B cell (primary cell): ENCODE measurements around the gene PPP6R1. TPM values are rescaled to one million over a fixed set of nuclear protein-coding genes. Genes with fewer than 3 reads are reported as not detected.

Experiments
- ATAC-seq: fragments of 200-7000 bp; cut with Tn5 transposase; one replicate; pipeline ENCODE4 v1.10.0; 2021; ENCODE audit warnings: low read depth, mild to moderate bottlenecking, moderate number of reproducible peaks, moderate library complexity
- CTCF ChIA-PET: fragments of 350-600 bp; sonication (Branson Sonifier 250); formaldehyde crosslinking; loops from one replicate; lab custom pipeline; 2021; ENCODE audit warnings: antibody characterized with exemption, inconsistent platforms; lab: Charles Lee
- POLR2A ChIA-PET: fragments of 350-600 bp; sonication (Branson Sonifier 250); formaldehyde crosslinking; loops from one replicate; lab custom pipeline; 2021; ENCODE audit warnings: antibody characterized with exemption; lab: Charles Lee
- DNase-seq: peaks from one replicate; pipeline ENCODE4 v3.0.0; 2013
- H2AFZ ChIP-seq: 2 replicates; pipeline ENCODE4 v1.6.1; 2012; ENCODE audit warnings: mild to moderate bottlenecking, low read depth, low read length; ENCODE audit not compliant: insufficient read depth, poor library complexity, severe bottlenecking
- H3K27ac ChIP-seq, 2 donors: 1 replicate in 1 of 2; 2 replicates in 1 of 2; pipeline ENCODE4 v1.5.1; 2012 to 2013; ENCODE audit warnings: low read length in 2 of 2, mild to moderate bottlenecking in 2 of 2, moderate library complexity in 1 of 2
- H3K27me3 ChIP-seq, 4 experiments: fragments of 200-600 bp in 1 of 4; sonication (generic) in 1 of 4; replicated peaks in 1 of 4; 1 replicate in 2 of 4; 2 replicates in 2 of 4; pipeline versions ENCODE4 v1.6.1 to v1.7.0; 2013 to 2016; ENCODE audit warnings: low read length in 3 of 4, mild to moderate bottlenecking in 2 of 4, mixed read lengths in 1 of 4, moderate library complexity in 1 of 4; ENCODE audit not compliant: insufficient read depth in 4 of 4, control insufficient read depth in 3 of 4; ENCODE audit errors: control extremely low read depth in 1 of 4
- H3K36me3 ChIP-seq, 2 experiments: replicated peaks in 1 of 2; 1 replicate in 1 of 2; 2 replicates in 1 of 2; pipeline versions ENCODE4 v1.6.1 to v1.7.1; 2013; ENCODE audit warnings: low read length in 1 of 2; ENCODE audit not compliant: insufficient read depth in 2 of 2, control insufficient read depth in 1 of 2; ENCODE audit errors: control extremely low read depth in 1 of 2, extremely low read depth in 1 of 2
- H3K4me1 ChIP-seq, 2 donors: fragments of 200-600 bp in 1 of 2; sonication (generic) in 1 of 2; 1 replicate in 1 of 2; 2 replicates in 1 of 2; pipeline versions ENCODE4 v1.5.1 to v1.6.1; 2013 to 2017; ENCODE audit warnings: low read length in 2 of 2; ENCODE audit not compliant: control insufficient read depth in 2 of 2, insufficient read depth in 2 of 2
- H3K4me2 ChIP-seq: replicated peaks from 2 replicates; pipeline ENCODE3; 2012; ENCODE audit warnings: mild to moderate bottlenecking, low read depth, low read length; ENCODE audit not compliant: poor library complexity, severe bottlenecking
- H3K4me3 ChIP-seq, 5 experiments: fragments of 200-600 bp in 1 of 5; sonication (generic) in 1 of 5; 1 replicate in 3 of 5; 2 replicates in 2 of 5; pipeline versions ENCODE4 v1.5.1 to v1.7.0; 2011 to 2016; ENCODE audit warnings: low read length in 4 of 5, mild to moderate bottlenecking in 4 of 5, low read depth in 2 of 5, control low read depth in 1 of 5, moderate library complexity in 1 of 5; ENCODE audit not compliant: insufficient read depth in 1 of 5; ENCODE audit errors: control extremely low read depth in 1 of 5, extremely low read depth in 1 of 5
- H3K79me2 ChIP-seq: fragments of 200-600 bp; sonication (generic); one replicate; pipeline ENCODE4 v1.6.0; 2016; ENCODE audit warnings: low read length; ENCODE audit not compliant: control insufficient read depth, insufficient read depth
- H3K9ac ChIP-seq: fragments of 200-600 bp; sonication (generic); 2 replicates; pipeline ENCODE4 v1.6.1; 2017; ENCODE audit warnings: mild to moderate bottlenecking, low read length, moderate library complexity
- H3K9me3 ChIP-seq, 3 donors: one replicate each; pipeline versions ENCODE4 v1.6.1 to v1.7.1; 2013; ENCODE audit warnings: low read length in 2 of 3; ENCODE audit not compliant: control insufficient read depth in 2 of 3, insufficient read depth in 1 of 3; ENCODE audit errors: control extremely low read depth in 1 of 3
- H4K20me1 ChIP-seq: 2 replicates; pipeline ENCODE4 v1.6.0; 2012; ENCODE audit warnings: mild to moderate bottlenecking, low read length; ENCODE audit not compliant: insufficient read depth, control insufficient read depth, poor library complexity, severe bottlenecking
- H3K27ac Mint-ChIP-seq: one replicate; pipeline ENCODE4 v1.8.0; 2021; ENCODE audit warnings: mixed read lengths
- H3K27me3 Mint-ChIP-seq: one replicate; pipeline ENCODE4 v1.8.0; 2021; ENCODE audit warnings: mixed read lengths
- H3K4me1 Mint-ChIP-seq: one replicate; pipeline ENCODE4 v1.8.0; 2021; ENCODE audit warnings: mixed read lengths
- H3K4me3 Mint-ChIP-seq: one replicate; pipeline ENCODE4 v1.8.0; 2021; ENCODE audit warnings: mixed read lengths
- H3K9me3 Mint-ChIP-seq: one replicate; pipeline ENCODE4 v1.8.0; 2022; ENCODE audit warnings: mixed read lengths; ENCODE audit not compliant: insufficient read depth
- CTCF ChIP-seq: fragments of 200-600 bp; IDR thresholded peaks from one replicate; pipeline ENCODE4 v1.8.0; 2022; ENCODE audit warnings: antibody characterized with exemption, mild to moderate bottlenecking
- EZH2 ChIP-seq: IDR thresholded peaks from 2 replicates; pipeline ENCODE4 v1.6.1; 2012; ENCODE audit warnings: borderline replicate concordance, low read depth, mild to moderate bottlenecking, moderate library complexity, low read length; ENCODE audit not compliant: insufficient read depth, poor library complexity, severe bottlenecking
- WGBS: methylation state at CpG from one replicate; pipeline ENCODE4 v1.1.5; 2013; ENCODE audit warnings: missing lambda C conversion rate; ENCODE audit not compliant: insufficient coverage; 5-methylcytosine and 5-hydroxymethylcytosine counted together
- intact Hi-C: fragments of 100-400 bp; cut with micrococcal nuclease; formaldehyde crosslinking; loops from one replicate; pipeline ENCODE4 v1.10.0; 2022
- polyA plus RNA-seq: library from polyadenylated mRNA; depleted of rRNA; stranded (reverse); fragments of >200 nt; gene quantifications from 2 replicates; pipeline ENCODE4 v1.2.3, GENCODE V29; 2012
- total RNA-seq, 2 donors: library from RNA; stranded (reverse); fragments of 120-200 nt in 1 of 2; gene quantifications; 1 replicate in 1 of 2; 2 replicates in 1 of 2; pipeline versions ENCODE4 v1.2.3 to v1.2.4, GENCODE V29; 2013 to 2022

Gene PPP6R1
- total and polyA plus RNA-seq, 2 donors (not counting 1 experiment from before 2014, with no cell fraction given): 122 to 193 TPM

- POLR2A ChIA-PET: no interaction called here
- 100% methylated on average over 10 of the region's 13 CpGs for WGBS
These were observed 2.9 kb upstream of the PPP6R1 start for GRCh38 chr19:55261671-55262126.

More at GRCh38 chr19:55261671-55262126, 2.9 kb upstream of the PPP6R1 start:
- H3K36me3 ChIP-seq: peaks cover 0 to 2% of the 10 kb centered on the region in 2 experiments
- H3K9me3 ChIP-seq: no peaks in the 10 kb centered on the region
- peaks cover 19 to 23% of the 10 kb centered on the region in 2 donors for H3K4me1 ChIP-seq
- CTCF ChIA-PET: no interaction called here
- no peak overlapping the region for H3K4me3 ChIP-seq
- TF ChIP-seq CTCF (no peak), EZH2 (no peak)
- peaks cover 57% of the 10 kb centered on the region for H3K79me2 ChIP-seq
- intact Hi-C loops: no loop called here
- no peak for ATAC-seq
- H3K27ac ChIP-seq: no peak overlapping the region
- H3K27me3 ChIP-seq: no peaks in the 10 kb centered on the region
- DNase-seq: no peak
- Mint-ChIP-seq H3K4me1 (peaks cover 29% of the 10 kb centered on the region), H3K4me3 (no peak overlapping the region), H3K27me3 (no peaks in the 10 kb centered on the region), H3K9me3 (no peaks in the 10 kb centered on the region), H3K27ac (no peak overlapping the region)
- no peak overlapping the region for H2AFZ ChIP-seq
- no peak overlapping the region for H3K4me2 ChIP-seq
- no peak overlapping the region for H3K9ac ChIP-seq
- H4K20me1 ChIP-seq: peaks cover 15% of the 10 kb centered on the region
